HUES48 (cell line): ENCODE results near the gene SUSD3.
A peak's percentile ranks its signal among the peaks of the same experiment; 100 is the strongest.

Experiments
- H3K27ac ChIP-seq: one replicate; pipeline ENCODE4 v1.7.0; 2013; ENCODE audit warnings: low read depth, low read length, inconsistent platforms
- H3K27me3 ChIP-seq: 2 replicates; pipeline ENCODE4 v1.6.1; 2013; ENCODE audit warnings: mild to moderate bottlenecking, low read length; ENCODE audit not compliant: control insufficient read depth, insufficient read depth
- H3K36me3 ChIP-seq: 2 replicates; pipeline ENCODE4 v1.6.1; 2013; ENCODE audit warnings: low read length; ENCODE audit not compliant: control insufficient read depth, insufficient read depth
- H3K4me1 ChIP-seq: 2 replicates; pipeline ENCODE4 v1.6.1; 2013; ENCODE audit warnings: mild to moderate bottlenecking, low read length; ENCODE audit not compliant: control insufficient read depth, insufficient read depth
- H3K4me3 ChIP-seq: 2 replicates; pipeline ENCODE4 v1.5.1; 2013; ENCODE audit warnings: mild to moderate bottlenecking, low read depth, low read length
- H3K9ac ChIP-seq: 2 replicates; pipeline ENCODE4 v1.6.1; 2013; ENCODE audit warnings: mild to moderate bottlenecking, low read depth, low read length, moderate library complexity
- H3K9me3 ChIP-seq: 2 replicates; pipeline ENCODE4 v1.6.1; 2013; ENCODE audit warnings: low read length; ENCODE audit not compliant: control insufficient read depth, insufficient read depth

Gene SUSD3

DNA sequence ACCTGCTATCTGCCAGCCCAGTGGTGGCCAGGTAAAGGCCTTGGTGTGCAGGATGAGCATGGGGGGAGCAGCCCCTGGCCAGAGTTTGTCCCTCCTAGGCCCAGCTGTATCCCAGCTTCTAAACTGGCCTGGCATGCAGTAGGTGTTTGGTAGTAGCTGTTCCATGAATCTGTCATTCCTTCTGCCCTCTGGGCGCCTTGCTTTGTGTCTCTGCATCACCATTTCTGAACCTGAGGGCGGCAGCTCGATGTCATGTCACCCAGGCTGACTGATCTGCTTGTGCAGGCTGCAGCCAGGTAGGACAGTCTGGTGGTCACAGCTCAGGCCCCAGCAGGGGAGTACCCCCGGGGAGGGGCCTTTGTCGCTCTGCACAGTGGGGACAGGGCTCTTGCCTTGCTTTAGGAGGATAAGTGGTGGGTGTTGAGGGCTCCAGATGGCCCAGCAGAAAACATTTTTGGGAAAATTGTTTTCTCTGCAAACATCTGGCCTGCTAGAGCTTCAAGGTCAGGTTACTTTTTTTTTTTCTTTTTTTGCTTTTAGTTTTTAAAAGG is 4.6 kb upstream of the SUSD3 start:
- Histone ChIP-seq H3K4me3 (no peak overlapping the region), H3K9ac (no peak overlapping the region), H3K27me3 (no peaks in the 10 kb centered on the region), H3K27ac (no peak overlapping the region), H3K9me3 (no peaks in the 10 kb centered on the region), H3K36me3 (no peaks in the 10 kb centered on the region), H3K4me1 (peaks cover 25% of the 10 kb centered on the region)

GRCh38 chr9:93054758-93055704 is 3.5 kb upstream of the SUSD3 start:
- no peaks in the 10 kb centered on the region for H3K9me3 ChIP-seq
- H3K9ac ChIP-seq = no peak overlapping the region
- peaks cover 31% of the 10 kb centered on the region for H3K4me1 ChIP-seq
- H3K4me3 ChIP-seq = no peak overlapping the region
- no peaks in the 10 kb centered on the region for H3K36me3 ChIP-seq
- H3K27me3 ChIP-seq = peaks cover 7% of the 10 kb centered on the region
- no peak overlapping the region for H3K27ac ChIP-seq

- peaks cover 7% of the 10 kb centered on the region for H3K27me3 ChIP-seq
- no peak overlapping the region for H3K9ac ChIP-seq
- H3K4me3 ChIP-seq = no peak overlapping the region
- no peaks in the 10 kb centered on the region for H3K36me3 ChIP-seq
- H3K9me3 ChIP-seq = no peaks in the 10 kb centered on the region
- H3K4me1 ChIP-seq = peaks cover 36% of the 10 kb centered on the region
- no peak overlapping the region for H3K27ac ChIP-seq
Observed at GRCh38 chr9:93057042-93057702, 1.3 kb upstream of the SUSD3 start.

DNA sequence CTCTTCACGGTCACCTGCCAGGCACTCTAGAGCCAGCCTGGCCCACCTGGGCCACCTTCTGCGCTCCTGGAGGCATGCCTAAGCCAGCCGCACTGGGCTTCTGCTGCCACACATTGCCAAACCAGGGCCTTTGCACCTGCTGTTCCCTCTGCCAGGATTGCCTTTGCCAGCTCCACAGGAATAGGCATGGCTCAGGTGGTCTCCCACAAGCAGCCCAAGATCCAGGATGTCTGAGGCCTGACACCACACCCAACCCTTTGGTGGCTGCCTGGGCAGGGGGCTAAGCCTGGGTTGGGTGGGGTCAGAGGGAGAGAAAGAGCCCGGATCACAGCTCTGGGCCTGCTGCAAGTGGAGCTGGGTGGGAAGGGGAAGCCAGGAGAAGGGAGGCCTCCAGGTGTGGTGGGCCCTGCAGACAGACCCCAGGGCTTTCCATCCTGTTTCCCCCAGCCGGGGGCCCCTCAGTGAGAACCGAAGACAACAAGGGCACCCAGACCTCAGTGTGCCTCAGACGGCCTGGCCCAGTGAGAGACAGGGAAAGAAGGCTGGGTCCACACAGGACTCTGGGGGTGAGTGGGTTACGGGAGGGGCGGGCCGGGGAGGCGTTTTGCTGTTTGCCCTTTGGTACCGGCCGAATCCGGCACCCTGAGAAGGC is 672 bp upstream of the SUSD3 start:
- Histone ChIP-seq H3K27ac (no peak overlapping the region), H3K27me3 (peaks cover 7% of the 10 kb centered on the region), H3K9me3 (no peaks in the 10 kb centered on the region), H3K9ac (no peak overlapping the region), H3K36me3 (no peaks in the 10 kb centered on the region), H3K4me1 (peaks cover 33% of the 10 kb centered on the region), H3K4me3 (peak overlapping the region; percentile 42; the same call in 1 of the 2 replicates)

DNA sequence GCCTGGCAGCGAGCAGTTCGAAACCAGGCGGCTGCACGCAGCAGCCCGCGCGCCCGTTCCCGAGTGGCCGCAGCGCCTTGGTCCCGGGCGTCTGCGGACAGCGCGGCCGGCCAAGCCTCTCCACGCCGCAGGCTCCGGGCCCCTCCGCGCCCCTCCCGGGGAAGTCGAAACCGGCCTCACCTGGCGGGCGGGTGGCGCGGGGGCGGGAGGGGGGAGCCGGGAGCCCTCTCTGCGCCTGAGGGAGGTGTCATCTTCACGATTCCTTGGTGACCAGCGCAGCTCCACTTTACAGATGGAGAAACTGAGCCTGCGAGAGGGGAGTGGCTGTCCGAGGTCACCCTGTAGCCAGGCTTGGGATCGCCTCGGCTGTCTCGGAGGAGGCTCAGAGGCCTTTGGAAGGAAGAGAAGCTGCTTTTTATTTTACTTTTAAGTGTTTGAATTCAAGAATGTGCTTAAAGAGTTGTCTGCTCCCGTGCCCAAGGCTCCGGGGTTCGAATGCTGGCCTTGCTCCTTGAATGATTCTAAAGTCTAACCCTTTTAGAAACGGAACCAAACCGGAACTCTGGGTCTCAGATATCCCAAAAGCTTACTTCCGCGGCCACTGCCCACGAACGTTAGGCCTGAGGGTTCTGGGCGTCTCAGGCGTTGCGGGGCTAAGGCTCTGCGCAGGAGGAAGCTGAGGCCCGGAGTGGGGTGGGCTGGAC is 662 bp downstream of the SUSD3 start:
- Histone ChIP-seq H3K27me3 (peaks cover 7% of the 10 kb centered on the region), H3K4me1 (peaks cover 19% of the 10 kb centered on the region; the same call in 1 of the 2 replicates), H3K9me3 (no peaks in the 10 kb centered on the region), H3K36me3 (no peaks in the 10 kb centered on the region), H3K4me3 (peak overlapping the region; percentile 56), H3K9ac (no peak overlapping the region), H3K27ac (peak overlapping the region; percentile 3)

- Histone ChIP-seq H3K36me3 (no peaks in the 10 kb centered on the region), H3K4me3 (no peak overlapping the region), H3K27me3 (peaks cover 7% of the 10 kb centered on the region), H3K4me1 (peaks cover 19% of the 10 kb centered on the region; the same call in 1 of the 2 replicates), H3K9ac (no peak overlapping the region), H3K27ac (peak overlapping the region; percentile 3), H3K9me3 (no peaks in the 10 kb centered on the region)
Observed at GRCh38 chr9:93059715-93060578, 1.4 kb downstream of the SUSD3 start.

DNA sequence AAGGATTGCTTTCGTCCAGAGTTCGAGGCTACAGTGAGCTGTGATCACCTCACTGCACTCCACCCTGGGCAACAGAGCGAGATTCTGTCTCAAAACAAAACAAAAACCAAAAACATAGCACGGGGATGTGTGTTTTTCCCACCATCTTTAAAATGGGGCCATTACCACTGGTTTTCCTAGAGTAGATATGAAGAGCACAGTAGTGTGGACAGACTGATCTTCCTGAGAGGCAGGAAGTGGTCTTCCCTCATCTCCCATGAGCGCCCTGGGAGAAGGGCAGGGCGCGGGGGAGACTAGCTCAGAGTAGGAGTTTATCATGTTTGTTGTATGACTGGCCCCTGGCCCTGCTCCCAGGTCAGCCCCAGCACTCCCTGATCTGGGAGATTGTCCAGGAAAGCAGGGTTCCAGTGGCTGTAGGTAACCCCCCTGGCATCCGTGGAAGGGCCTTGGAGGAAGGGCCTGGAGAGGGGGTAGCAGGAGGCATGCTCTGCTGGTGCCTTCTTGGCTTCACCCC is 2.3 kb downstream of the SUSD3 start:
- H3K4me1 ChIP-seq = peaks cover 19% of the 10 kb centered on the region; the same call in 1 of the 2 replicates
- H3K4me3 ChIP-seq = no peak overlapping the region
- H3K27ac ChIP-seq = no peak overlapping the region
- H3K9me3 ChIP-seq = no peaks in the 10 kb centered on the region
- H3K36me3 ChIP-seq = no peaks in the 10 kb centered on the region
- H3K27me3 ChIP-seq = peaks cover 7% of the 10 kb centered on the region
- H3K9ac ChIP-seq = no peak overlapping the region

DNA sequence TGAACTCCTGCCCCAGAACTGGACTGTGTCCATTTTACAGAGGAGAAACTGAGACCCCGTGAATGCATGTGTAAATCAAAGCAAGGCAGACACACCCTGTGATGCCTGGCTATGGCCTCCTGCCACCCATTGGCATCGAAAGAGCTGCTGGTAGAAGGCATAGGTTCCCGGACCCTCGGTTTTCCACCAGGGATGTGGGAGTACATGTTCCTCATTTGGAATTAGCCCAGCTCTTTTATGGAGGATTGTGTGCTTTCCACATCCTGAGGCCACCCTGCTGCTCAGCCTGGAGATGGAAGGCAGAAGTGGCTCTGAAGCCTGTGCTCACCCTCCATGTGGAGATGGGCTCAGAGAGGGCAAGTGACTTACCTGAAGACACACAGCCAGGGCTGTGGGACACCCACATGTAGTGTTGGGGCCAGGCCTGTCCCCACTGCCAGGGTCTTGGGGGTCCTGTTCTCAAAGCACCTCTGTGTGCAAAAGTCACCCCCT is 2.8 kb downstream of the SUSD3 start:
- Histone ChIP-seq H3K9me3 (no peaks in the 10 kb centered on the region), H3K27ac (no peak overlapping the region), H3K36me3 (no peaks in the 10 kb centered on the region), H3K27me3 (peaks cover 7% of the 10 kb centered on the region), H3K4me3 (no peak overlapping the region), H3K4me1 (peaks cover 19% of the 10 kb centered on the region; the same call in 1 of the 2 replicates), H3K9ac (no peak overlapping the region)

- Histone ChIP-seq H3K9me3 (no peaks in the 10 kb centered on the region), H3K27me3 (peaks cover 7% of the 10 kb centered on the region), H3K36me3 (no peaks in the 10 kb centered on the region), H3K27ac (no peak overlapping the region), H3K4me1 (peaks cover 14% of the 10 kb centered on the region; the same call in 1 of the 2 replicates), H3K9ac (no peak overlapping the region), H3K4me3 (no peak overlapping the region)
Observed at GRCh38 chr9:93061791-93062763, 3.6 kb downstream of the SUSD3 start.
